T follicular helper cell (primary cell): ENCODE data around the gene DMD.

Experiments
- DNase-seq: peaks from one replicate; pipeline ENCODE4 v3.0.0-alpha.2; 2020; ENCODE audit warnings: low read depth

The DMD gene

DNA sequence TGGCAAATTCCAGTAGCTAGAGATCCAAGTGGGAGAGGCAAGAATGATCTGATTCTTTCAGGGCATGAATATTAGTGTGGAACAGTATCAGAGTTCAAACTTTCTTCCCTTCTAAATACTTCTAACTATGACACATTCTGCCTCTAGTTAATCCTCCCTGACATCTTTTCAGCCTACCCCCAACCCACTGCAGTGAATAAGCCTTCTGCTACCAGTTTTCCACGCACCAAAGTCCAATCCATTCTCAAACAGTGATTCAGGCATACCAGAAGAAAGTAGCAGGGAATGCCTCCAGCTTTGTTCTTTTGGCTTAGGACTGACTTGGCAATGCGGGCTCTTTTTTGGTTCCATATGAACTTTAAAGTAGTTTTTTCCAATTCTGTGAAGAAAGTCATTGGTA is 1984.1 kb downstream of the DMD start:
- DNase-seq: no peak

GRCh38 chrX:31225819-31226218 is 1985.5 kb downstream of the DMD start:
- DNase-seq: no peak

DNA sequence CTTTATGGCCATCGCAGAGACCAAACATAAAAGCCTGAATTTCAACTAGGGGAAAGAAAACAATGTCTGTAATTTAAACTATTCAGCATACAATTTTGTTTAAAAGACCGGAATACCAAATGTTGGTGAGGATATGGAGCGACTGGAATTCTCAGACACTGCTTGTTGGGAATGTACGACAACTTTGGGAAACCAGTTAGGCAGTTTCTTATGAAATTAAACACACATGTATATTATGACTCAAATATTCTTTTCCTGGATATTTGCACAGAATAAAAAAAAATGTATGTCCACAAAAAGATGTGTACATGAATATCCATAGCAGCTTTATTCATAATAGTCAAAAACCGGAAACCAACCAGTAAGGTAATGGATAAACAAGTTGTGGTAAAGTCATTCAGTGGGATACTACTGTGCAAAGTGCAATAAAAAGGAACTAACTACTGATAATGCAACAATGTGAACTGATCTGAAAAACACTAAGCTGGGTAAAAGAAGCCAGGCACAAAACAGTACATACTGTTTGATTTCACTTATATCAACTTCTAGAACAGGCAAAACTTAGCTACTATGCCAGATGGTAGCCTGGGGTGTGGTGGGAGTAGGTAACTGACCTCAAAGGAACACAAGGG is 1986.9 kb downstream of the DMD start:
- no peak for DNase-seq

DNA sequence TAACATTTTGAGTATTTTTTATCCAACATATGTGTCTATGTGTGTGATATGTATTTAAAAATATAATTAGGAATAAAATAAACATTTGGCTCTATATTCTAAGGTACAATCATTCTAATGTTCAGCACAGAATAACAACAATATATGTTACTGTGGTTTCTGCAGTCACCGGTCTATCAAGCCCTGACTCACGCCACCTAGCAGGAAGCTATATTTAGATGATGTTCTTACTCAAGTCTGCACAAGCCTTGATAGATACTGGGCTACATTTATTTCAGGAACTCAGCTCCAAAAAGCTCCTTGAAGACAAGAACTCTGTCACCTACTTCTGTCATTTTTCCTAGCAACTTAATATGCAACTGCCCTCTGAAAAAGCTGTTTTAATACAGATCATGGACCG is 1987.5 kb downstream of the DMD start:
- DNase-seq: no peak

DNA sequence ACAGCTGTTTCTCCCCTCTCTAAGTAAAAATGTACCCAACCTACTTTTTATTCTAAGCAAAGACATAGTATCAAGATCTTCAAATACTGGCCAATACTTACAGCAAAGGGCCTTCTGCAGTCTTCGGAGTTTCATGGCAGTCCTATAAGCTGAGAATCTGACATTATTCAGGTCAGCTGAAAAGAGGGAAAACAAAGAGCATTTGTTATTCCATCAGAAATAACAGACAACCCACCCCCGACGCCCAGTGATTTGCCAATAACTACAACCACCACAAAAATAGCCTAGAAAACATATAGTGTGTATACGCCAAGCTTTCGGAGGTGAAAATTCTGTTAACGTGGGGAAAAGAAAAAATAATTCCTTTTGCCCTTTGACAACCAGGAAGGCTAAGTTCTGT is 1988.4 kb downstream of the DMD start:
- DNase-seq: no peak

DNA sequence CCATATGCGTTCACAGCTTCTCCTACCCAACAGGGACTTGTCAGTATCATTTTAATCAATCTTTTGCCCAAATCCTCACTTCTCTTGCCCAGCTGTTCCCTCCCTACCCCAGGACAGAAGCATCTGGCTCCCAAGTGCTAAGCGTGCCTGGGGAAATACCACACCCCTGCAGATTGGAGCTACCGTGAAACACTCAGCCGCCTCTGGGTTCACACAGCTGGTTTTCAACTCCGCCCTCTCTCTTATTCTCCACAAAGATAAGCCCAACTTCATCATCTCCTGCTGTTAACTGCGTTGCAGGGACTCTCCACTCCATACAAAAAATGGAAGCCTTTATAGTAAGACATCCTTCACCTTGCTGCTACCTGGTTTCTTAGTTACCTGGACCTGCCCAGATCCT is 1992.2 kb downstream of the DMD start:
- DNase-seq: no peak

- no peak for DNase-seq
Observed at GRCh38 chrX:31217084-31217483, 1994.3 kb downstream of the DMD start.

DNA sequence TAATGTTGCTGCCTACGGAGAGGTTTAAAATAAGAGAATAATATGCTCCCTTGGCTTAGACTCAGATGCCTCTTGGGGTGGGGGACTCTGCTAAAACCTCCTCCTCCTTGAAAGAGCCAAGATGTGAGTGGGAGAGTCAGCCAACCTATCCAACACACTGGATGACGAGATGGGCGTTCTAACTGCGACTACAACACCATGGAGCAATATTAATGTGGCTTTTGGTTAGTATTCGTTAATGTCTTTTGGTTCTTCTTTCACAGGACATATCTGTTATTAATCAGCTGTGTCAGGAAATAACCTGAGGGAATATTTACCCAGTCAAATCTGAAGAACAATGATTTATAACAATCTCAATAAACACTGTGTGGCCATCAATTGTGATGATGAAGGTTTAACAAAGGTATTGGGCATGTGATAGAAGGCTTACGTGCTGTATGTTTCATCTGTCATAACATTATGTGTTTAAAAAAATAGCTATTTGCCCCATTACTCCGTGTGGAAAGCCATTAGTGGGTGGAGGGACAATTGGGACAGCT is 1996.0 kb downstream of the DMD start:
- no peak for DNase-seq

GRCh38 chrX:31213941-31214340 is 1997.4 kb downstream of the DMD start:
- no peak for DNase-seq

- DNase-seq: no peak
Observed at GRCh38 chrX:31212856-31213748, 1998.2 kb downstream of the DMD start.

- no peak for DNase-seq
Observed at GRCh38 chrX:31209005-31209628, 2002.2 kb downstream of the DMD start.

- DNase-seq: no peak
Observed at GRCh38 chrX:31201503-31201902, 2009.8 kb downstream of the DMD start.

GRCh38 chrX:31200430-31200829 is 2010.9 kb downstream of the DMD start:
- no peak for DNase-seq

DNA sequence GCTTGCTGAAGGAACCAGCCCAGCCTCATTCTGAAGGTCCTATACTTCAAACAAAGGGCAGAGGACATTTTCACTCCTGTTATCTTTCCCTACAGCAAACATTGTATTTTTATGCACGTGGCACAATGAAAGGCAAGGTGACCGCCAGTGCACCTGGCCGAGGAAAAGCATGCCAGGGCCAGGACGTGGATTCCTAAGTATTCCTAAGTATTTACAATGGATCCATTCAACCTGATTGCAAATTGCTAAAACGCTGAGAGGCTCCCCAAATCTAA is 2011.6 kb downstream of the DMD start:
- no peak for DNase-seq

DNA sequence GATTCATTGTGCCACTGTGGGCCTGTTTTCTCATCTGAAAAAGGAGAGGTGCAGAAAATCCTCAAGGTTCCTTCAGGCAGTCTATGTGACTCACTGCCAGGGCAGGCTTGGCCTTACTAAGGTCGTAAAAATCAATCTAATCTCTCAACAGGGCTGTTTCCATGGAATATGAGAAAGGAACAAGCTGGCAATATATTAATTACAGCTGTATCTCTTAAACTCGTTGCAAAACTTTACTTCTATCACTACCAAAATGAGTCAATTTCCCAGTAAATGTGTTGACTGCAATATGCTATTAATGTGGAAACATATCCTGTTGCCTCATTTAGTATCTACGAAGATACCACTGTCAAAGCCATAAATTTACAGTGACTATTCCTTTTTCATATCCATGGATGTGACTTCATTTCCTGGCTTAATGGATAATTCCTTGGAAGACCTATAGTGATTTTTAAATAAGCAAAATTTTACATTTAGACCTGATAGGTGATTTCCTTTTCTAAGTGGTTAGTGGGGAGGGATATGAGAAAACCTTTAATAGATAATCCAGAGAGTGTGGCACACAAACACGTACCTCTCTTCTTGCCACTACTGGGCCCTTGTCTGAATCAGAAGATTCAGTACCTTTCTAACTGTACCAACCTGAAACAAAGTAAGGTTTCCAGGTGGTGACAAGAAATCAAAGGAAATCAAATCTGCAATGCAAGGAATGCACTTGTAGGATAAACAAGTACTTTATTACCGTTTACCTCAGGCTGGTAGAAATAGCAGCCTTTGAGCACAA is 2012.1 kb downstream of the DMD start:
- DNase-seq: no peak

GRCh38 chrX:31190221-31190975 is 2021.0 kb downstream of the DMD start:
- no peak for DNase-seq

GRCh38 chrX:31186693-31187338 is 2024.5 kb downstream of the DMD start:
- DNase-seq: no peak

DNA sequence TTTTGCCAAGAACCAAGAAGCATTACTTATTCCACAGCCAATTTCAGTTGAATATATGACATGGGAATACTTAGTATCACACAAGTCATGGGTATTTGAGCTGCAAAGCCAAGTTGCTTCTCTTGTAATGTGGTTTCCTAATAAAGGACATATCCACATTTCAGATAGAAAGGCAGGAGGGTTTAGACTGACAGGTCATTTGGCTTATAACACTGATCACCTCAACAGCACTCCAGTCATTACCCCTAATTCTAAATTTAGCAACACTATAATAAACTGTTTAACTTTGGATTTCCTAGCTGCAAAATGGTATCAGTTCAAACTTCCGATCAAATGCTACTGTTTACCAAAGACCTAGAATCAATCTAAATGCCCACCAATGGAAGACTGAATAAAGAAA is 2025.5 kb downstream of the DMD start:
- DNase-seq: no peak

- DNase-seq: no peak
Observed at GRCh38 chrX:31181377-31182000, 2029.9 kb downstream of the DMD start.

- DNase-seq: no peak
Observed at GRCh38 chrX:31179203-31179602, 2032.1 kb downstream of the DMD start.

GRCh38 chrX:31178769-31179125 is 2032.6 kb downstream of the DMD start:
- DNase-seq: no peak
